NOMO-1 treated with dmso at 0.1 percent for 144 hours (cell line): ENCODE results near the gene CLEC4M.

Experiments
- DNase-seq: peaks from one replicate; lab custom pipeline; 2025; ENCODE audit not compliant: unreplicated experiment; lab: John Stamatoyannopoulos, UW

The CLEC4M gene, protein sequence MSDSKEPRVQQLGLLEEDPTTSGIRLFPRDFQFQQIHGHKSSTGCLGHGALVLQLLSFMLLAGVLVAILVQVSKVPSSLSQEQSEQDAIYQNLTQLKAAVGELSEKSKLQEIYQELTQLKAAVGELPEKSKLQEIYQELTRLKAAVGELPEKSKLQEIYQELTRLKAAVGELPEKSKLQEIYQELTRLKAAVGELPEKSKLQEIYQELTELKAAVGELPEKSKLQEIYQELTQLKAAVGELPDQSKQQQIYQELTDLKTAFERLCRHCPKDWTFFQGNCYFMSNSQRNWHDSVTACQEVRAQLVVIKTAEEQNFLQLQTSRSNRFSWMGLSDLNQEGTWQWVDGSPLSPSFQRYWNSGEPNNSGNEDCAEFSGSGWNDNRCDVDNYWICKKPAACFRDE

DNA sequence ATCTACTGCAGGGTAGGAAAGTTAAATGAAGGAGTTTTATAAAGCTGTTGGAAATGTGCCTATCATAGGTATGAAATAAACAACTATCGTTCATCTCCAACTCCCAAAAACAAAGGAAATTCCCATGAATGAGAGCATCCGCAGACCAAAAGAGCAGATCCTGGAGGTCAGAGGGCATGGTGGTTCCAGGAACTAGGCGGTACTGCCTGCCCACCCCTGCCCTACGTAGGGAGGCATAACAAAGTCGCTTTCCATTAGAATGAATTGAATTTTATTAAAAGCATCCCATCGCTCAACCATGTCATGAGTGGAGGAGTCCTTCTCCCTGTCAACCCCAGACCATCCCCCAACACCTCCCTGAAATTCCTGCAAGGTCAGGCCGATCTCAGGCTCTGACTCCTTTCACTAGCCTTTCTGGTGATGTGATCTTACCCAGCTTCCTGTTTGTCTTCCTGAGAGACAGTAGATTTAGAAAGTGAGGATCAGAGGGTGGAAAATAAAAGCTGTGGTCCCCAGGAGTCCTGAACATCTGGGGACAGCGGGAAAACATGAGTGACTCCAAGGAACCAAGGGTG lies at the start of gene CLEC4M:
Gene CLEC4M (plus strand): TSS at position 525 of the 575 bp plus-strand sequence. CDS start 24 bp downstream, at position 549.
- DNase-seq = no peak

GRCh38 chr19:7715671-7716070 lies 47.4 kb upstream of the CLEC4M start:
- no peak for DNase-seq

DNA sequence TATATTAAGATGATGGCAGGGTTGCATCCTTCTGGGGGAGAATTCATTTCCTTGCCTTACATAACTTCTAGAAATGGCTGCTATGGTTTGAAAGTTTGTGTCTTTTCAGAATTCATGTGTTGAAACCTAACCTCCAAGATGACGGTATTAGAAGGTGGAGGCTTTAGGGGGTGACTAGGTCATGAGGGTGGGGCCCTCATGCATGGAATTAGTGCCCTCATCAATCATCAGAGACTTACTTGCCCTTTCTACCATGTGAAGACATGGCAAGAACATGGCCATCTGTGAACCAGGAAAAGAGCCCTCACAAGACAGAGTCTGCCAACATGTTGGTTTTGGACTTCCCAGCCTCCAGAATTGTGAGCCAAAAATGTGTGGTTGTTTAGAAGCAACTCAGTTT lies 46.3 kb upstream of the CLEC4M start:
- no peak for DNase-seq

DNA sequence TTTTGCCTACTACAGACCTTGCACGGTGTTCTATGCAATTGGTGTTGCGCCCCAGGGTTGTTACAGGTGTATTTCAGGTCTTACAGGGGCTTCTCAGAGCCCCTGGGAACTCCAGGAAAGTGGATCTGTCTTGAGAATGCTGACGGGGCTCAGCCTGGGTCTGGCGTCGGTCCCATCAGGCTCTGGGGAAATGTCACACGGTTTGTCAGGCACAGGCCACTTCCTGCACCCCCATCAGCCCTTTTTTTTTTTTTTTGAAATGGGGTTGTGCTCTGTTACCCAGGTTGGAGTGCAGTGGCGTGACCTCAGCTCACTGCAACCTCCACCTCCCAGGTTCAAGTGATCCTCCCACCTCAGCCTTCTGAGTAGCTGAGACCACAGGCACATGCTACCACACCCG lies 44.4 kb upstream of the CLEC4M start:
- DNase-seq = no peak

DNA sequence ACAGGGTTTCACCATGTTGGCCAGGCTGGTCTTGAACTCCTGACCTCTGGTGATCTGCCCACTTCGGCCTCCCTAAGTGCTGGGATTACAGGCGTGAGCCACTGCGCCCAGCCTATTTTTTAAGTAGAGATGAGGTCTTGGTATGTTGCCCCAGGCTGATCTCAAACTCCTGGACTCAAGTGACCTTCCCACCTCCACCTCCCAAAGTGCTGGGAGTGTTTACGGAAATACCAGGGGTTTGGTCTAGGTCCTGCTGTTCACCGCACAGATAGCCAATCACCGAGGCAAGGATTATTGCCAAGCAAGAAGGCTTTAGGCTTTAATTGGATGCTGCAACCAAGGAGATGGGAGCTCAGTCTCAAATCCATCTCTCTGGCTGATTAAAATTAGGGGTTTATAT lies 42.7 kb upstream of the CLEC4M start:
- no peak for DNase-seq

GRCh38 chr19:7722231-7722651 lies 40.8 kb upstream of the CLEC4M start:
- no peak for DNase-seq

GRCh38 chr19:7725791-7726190 lies 37.3 kb upstream of the CLEC4M start:
- DNase-seq = no peak

GRCh38 chr19:7729211-7729610 lies 33.8 kb upstream of the CLEC4M start:
- no peak for DNase-seq

DNA sequence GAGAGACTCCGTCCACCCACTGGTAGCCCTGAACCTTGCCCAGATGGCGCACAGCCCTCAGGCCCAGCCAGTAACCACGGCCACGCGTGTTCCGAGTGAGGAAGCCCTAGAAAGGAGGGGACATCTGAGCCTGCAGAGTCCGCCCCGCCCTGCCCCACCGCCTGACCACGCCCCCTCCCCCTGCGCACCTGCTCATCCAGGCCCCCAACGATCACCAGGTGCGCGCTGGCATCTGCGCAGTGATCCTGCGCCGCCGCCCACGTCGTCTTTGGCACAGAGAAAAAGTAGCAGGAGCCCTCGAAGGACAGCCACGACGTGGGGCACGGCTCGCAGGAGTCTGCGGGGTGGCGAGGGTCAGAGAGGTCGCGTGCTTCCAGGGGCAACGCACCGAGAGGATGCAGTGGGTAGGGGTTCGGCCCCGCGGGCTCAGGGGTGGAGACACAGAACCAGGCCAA lies 33.2 kb upstream of the CLEC4M start:
- no peak for DNase-seq

DNA sequence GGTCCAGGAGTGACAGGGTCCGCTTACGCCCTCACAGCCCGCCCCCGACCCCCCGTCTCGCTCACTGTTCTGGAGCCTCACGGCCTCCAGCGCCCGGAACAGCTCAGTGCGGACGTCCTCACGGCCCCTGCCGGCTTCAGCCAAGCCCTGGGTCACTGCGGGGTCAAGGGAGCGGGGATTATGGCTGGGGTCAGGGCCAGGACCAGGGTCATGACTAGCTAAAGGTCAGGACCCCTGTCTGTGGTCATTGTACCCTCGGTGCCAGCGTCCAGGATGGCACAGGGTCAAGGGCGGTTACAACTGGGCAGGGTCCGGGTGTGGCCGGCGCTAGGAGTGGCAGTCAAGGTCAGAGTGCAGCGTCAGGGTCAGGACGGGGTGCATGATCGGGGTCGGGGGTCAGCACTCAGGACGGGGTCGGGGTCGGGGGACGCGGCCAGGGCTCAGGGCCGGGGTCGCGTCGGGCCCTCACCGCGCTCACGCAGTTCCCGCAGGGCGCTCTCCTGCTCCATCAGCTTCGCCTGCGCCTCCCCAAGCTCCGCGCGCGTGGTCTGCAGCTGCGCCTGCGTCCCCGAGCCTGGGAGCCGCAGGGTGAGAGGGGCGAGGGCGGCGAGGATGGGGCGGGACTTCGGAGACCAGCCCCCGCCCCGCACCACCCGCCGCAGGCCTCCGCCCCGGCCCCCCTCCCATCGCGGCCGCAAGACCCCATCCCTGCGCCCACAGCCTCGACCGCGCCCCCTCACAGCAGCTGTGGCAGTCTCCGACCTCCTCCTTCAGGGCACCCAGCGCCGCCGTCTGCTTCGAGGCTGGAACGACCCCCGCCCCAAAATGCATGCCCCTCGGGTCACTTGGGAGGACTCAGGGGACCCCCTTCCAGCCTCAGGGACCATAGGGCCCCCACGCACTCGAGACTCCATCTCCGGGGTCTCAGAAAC lies 32.5 kb upstream of the CLEC4M start:
- DNase-seq = no peak

- DNase-seq = no peak
Observed at GRCh38 chr19:7731218-7731595, 31.8 kb upstream of the CLEC4M start.

DNA sequence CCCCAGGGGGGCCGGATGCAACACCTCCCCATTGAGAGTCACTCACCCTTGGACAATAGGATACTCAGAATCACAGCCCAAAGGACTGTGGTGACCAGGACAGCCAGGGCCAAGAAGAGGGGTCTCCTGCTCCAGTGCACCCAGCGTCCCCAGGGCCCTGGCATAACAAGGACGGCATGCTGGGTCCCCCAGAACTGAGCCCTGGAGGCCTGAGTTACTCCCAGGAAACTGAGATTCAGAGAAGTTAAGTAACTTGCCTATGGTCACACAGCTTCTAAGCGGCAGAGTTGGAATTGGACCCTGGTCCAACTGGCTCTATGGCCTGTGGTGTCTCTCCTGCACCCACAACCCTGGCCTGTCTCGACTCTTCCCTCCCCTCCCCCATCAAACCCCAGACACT lies 31.4 kb upstream of the CLEC4M start:
- DNase-seq = no peak

GRCh38 chr19:7732045-7732444 lies 31.0 kb upstream of the CLEC4M start, which contains the start of gene CLEC4G:
Gene CLEC4G, minus strand, starts transcription at chr19:7732110. Its CDS starts 8 bp downstream, at chr19:7732102.
- DNase-seq = no peak

GRCh38 chr19:7733376-7733775 lies 29.7 kb upstream of the CLEC4M start:
- no peak for DNase-seq

GRCh38 chr19:7734220-7735203 lies 28.5 kb upstream of the CLEC4M start:
- peak; percentile 63 for DNase-seq

DNA sequence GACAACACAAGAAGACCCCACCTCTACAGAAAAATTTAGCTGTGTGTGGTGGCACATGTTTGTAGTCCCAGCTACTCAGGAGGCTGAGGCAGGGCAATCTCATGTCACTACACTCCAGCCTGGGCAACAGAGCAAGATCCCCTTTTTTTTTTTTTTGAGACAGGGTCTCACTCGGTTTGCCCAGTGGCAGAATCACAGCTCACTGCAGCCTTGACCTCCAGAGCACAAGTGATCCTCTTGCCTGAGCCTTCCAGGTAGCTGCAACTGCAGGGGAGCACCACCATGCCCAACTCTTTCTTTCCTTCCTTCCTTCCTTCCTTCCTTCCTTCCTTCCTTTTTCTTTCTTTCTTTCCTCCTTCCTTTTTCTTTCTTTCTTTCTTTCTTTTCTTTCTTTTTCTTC lies 26.9 kb upstream of the CLEC4M start:
- no peak for DNase-seq

DNA sequence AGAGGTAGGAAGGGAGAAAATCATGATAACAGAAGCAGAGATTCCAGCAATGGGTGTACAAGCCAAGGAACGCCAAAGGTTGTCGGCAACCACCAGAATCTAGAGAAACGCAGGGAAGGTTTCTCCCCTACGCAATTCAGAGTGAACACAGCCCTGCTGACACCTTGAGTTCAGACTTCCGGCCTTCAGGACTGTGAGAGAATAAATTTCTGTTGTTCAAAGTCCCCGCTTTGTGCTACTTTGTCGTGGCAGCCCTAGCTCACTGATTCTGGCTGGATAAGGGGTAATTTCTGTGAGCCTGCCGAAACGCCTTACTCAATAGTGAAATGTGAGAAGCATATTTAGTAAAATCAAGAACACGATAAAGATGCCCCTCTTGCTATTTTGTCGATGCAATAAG lies 25.8 kb upstream of the CLEC4M start:
- no peak for DNase-seq

DNA sequence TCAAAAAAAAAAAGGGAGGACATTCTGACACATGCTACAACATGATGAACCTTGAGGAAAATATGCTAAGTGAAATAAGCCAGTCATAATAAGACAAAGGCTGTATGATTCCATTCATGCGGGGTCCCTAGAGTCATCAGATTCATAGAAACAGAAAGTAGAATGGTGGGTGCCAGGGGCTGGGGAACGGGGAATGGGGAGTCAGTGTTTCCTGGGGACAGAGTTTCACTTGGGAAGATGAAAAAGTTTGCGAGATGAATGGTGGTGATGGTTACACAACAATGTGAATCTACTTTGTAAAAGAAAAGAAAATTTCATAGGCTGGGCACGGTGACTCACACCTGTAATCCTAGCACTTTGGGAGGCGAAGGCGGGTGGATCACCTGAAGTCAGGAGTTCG lies 25.0 kb upstream of the CLEC4M start:
- DNase-seq = no peak

- no peak for DNase-seq
Observed at GRCh38 chr19:7739211-7739755, 23.8 kb upstream of the CLEC4M start.
